ENCODE results near the gene CYTH3. TPM values are rescaled to one million over a fixed set of nuclear protein-coding genes. Genes with fewer than 3 reads are reported as not detected.

CYTH3 gene
- total and polyA plus RNA-seq, 2 of the 13 experiments (the other 11 are each of a cell fraction or from before 2014, with no cell fraction given): 3.1 to 3.8 TPM

DNA sequence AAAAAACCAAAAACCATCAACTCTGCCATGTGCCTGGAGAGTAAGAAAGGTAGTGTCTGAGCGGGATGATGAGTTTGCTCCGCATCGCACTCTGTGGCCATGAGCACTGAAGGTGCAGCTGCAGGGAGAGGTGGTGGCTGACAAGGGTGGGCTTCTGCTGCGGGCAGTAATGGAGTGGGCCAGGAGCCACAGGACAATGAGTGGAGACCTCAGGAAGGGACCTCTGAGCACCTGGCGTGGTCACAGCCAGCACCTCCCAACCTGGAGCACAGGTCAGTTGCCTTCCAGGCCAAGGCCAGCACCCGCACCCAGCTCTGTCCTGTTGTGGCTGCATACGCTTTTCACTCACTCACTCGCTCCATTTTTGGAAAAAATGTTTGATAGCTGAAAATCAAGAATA lies 125.8 kb downstream of the CYTH3 start:
- FAIRE-seq: no peak
- no peak for DNase-seq (ENCODE audit: low spot score)
- no peak for ATAC-seq
- in situ Hi-C loops (cut with HindIII; ENCODE audit: extremely low pct_ligation_motif_present, low pct_unique_long_range_greater_than_20kb) (no loop called here), intact Hi-C loops (cut with micrococcal nuclease; ENCODE audit: unreplicated experiment) (no loop called here)
- Histone ChIP-seq H3K4me3 (replicated peaks in 1 of 3; ENCODE audit: insufficient read depth in 1 of 3, low read depth in 2 of 3, low read length in 3 of 3) (no peak overlapping the region), H2AFZ (ENCODE audit: low read length) (no peak overlapping the region), H3K79me2 (ENCODE audit: insufficient read depth, low read length) (no peaks in the 10 kb centered on the region), H3K9ac (ENCODE audit: insufficient read depth, low read depth, low read length) (no peak overlapping the region), H3K9me3 (ENCODE audit: low read length) (no peaks in the 10 kb centered on the region), H3K27ac (ENCODE audit: extremely low read length, insufficient read depth, low read length) (no peak overlapping the region), H4K20me1 (ENCODE audit: insufficient read depth, low read length) (no peaks in the 10 kb centered on the region), H3K4me1 (ENCODE audit: insufficient read depth, low read length) (no peaks in the 10 kb centered on the region), H3K4me2 (ENCODE audit: low read depth, low read length) (no peak overlapping the region), H3K27me3 (ENCODE audit: control insufficient read depth in 1 of 2, insufficient read depth in 2 of 2, low read length in 2 of 2) (no peaks in the 10 kb centered on the region), H3K36me3 (replicated peaks in 1 of 2; ENCODE audit: control insufficient read depth in 1 of 2, insufficient read depth in 2 of 2, low read length in 2 of 2) (peaks cover 43 to 88% of the 10 kb centered on the region in 2 experiments)
- POLR2A ChIA-PET: no interaction called here
- no TSS peak for BruUV-seq (replicated peaks)
- 96% methylated on average over 8 of the region's 8 CpGs for WGBS (ENCODE audit: low lambda C conversion rate)
- CTCF ChIA-PET (ENCODE audit: low intra/inter-chr PET ratio, low total read pairs): no interaction called here
- TF ChIP-seq MAFK (conservative IDR thresholded peaks at IDR 0.05 in 1 of 2, IDR thresholded peaks at IDR 0.05 in 1 of 2; ENCODE audit: low read length in 2 of 2) (no peak), ATF6 (CRISPR knock-in tag; conservative IDR thresholded peaks at IDR 0.05) (no peak), ZBTB42 (CRISPR knock-in tag; IDR thresholded peaks at IDR 0.05) (no peak), AHDC1 (CRISPR knock-in tag; IDR thresholded peaks at IDR 0.05; ENCODE audit: borderline replicate concordance) (no peak), TBP (CRISPR knock-in tag; IDR thresholded peaks at IDR 0.05) (no peak), FOXM1 (CRISPR knock-in tag; IDR thresholded peaks at IDR 0.05) (no peak), ZUFSP (CRISPR knock-in tag; IDR thresholded peaks at IDR 0.05; ENCODE audit: borderline replicate concordance) (no peak), HDAC1 (CRISPR knock-in tag; IDR thresholded peaks at IDR 0.05) (no peak), ZNF468 (CRISPR knock-in tag; IDR thresholded peaks at IDR 0.05) (no peak), ZNF34 (CRISPR knock-in tag; IDR thresholded peaks at IDR 0.05; ENCODE audit: borderline replicate concordance) (no peak), ZBTB7B (CRISPR knock-in tag; IDR thresholded peaks at IDR 0.05) (no peak), ZNF841 (CRISPR knock-in tag; IDR thresholded peaks at IDR 0.05; ENCODE audit: borderline replicate concordance) (no peak), ZNF230 (CRISPR knock-in tag; IDR thresholded peaks at IDR 0.05) (no peak), EED (CRISPR knock-in tag; IDR thresholded peaks at IDR 0.05) (no peak)
- TF ChIP-seq, protein P1, sequence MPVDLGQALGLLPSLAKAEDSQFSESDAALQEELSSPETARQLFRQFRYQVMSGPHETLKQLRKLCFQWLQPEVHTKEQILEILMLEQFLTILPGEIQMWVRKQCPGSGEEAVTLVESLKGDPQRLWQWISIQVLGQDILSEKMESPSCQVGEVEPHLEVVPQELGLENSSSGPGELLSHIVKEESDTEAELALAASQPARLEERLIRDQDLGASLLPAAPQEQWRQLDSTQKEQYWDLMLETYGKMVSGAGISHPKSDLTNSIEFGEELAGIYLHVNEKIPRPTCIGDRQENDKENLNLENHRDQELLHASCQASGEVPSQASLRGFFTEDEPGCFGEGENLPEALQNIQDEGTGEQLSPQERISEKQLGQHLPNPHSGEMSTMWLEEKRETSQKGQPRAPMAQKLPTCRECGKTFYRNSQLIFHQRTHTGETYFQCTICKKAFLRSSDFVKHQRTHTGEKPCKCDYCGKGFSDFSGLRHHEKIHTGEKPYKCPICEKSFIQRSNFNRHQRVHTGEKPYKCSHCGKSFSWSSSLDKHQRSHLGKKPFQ (CRISPR knock-in tag; IDR thresholded peaks at IDR 0.05; ENCODE audit: insufficient replicate concordance): no peak
